ENCODE data around the gene EXOC6.

The EXOC6 gene

DNA sequence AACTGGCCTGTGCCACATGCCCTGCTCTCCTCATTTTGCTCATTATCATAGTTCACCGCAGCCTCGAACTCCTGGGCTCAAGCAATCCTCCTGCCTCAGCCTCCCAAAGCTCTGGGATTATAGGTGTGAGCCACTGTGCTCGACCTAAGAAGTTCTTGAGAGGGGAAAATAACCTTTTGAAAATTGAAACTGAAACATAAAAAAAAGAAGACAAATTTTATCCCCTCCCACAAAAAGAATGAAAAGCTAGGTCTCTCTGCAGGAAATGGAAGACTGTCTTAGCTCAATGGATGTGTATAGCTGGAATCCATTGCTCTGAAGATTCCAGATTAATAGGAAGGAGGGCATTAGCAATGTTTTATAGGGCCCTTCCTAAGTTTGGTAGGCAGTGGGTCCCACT lies 2.0 kb upstream of the EXOC6 start:
- no peak for DNase-seq (ENCODE audit: extremely low read depth, low read depth)
- TF ChIP-seq, protein P1, sequence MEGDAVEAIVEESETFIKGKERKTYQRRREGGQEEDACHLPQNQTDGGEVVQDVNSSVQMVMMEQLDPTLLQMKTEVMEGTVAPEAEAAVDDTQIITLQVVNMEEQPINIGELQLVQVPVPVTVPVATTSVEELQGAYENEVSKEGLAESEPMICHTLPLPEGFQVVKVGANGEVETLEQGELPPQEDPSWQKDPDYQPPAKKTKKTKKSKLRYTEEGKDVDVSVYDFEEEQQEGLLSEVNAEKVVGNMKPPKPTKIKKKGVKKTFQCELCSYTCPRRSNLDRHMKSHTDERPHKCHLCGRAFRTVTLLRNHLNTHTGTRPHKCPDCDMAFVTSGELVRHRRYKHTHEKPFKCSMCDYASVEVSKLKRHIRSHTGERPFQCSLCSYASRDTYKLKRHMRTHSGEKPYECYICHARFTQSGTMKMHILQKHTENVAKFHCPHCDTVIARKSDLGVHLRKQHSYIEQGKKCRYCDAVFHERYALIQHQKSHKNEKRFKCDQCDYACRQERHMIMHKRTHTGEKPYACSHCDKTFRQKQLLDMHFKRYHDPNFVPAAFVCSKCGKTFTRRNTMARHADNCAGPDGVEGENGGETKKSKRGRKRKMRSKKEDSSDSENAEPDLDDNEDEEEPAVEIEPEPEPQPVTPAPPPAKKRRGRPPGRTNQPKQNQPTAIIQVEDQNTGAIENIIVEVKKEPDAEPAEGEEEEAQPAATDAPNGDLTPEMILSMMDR (IDR thresholded peaks at IDR 0.05; ENCODE audit: low read depth, low read length, missing control alignments) = no peak
- no peak overlapping the region for H3K4me3 ChIP-seq (replicated peaks; ENCODE audit: low read depth, low read length)

DNA sequence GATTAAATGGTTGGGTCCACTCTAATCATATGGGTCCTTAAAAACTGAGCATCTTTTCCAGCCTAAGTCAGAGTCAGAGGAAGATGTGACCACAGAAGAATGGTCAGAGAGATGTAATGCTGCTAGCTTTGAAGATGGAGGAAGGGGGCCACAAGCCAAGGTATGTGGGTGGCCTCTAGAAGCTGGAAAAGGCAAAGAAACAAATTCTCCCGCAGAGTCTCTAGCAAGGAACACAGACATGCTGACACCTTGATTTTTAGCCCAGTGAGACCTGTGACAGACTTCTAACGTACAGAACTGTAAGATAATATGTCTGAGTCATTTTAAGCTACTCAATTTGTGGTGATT lies 1.5 kb upstream of the EXOC6 start:
- DNase-seq (ENCODE audit: extremely low read depth, low read depth) = no peak
- H3K4me3 ChIP-seq (replicated peaks; ENCODE audit: low read depth, low read length) = no peak overlapping the region
- TF ChIP-seq, protein P1 (IDR thresholded peaks at IDR 0.05; ENCODE audit: low read depth, low read length, missing control alignments) = no peak

DNA sequence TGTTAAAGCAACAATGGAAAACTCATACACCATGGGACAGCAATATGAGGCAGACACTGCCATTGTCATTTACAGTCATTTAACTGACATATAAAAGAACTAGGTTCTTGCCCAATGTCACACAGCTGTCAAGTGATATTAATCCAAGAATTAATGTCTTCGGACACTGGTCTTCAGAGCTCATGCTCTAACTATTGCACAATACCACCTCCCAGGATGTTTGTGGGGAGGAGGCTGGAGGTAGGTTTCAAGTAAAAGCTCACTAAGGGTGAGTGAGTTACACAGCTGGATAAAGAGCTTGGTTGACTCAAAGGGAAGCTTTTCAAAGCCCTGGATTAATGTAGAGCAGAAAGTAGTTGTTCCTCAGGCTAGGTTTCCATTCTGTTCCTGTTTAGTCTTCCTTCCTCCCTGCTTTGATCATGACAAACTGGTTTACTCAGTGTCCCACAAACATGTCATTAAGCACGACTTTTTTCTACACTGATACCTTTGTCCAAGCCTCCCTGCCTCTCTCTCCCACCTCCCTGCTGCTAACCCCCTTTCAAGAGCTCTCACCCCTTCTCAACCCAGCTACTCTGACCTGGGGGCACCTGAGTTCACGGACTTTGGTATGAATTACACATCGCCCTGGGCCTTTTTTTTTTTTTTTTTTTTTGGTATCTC lies 987 bp upstream of the EXOC6 start:
- DNase-seq (ENCODE audit: extremely low read depth, low read depth) = no peak
- no peak overlapping the region for H3K4me3 ChIP-seq (replicated peaks; ENCODE audit: low read depth, low read length)
- TF ChIP-seq, protein P1 (IDR thresholded peaks at IDR 0.05; ENCODE audit: low read depth, low read length, missing control alignments) = no peak

DNA sequence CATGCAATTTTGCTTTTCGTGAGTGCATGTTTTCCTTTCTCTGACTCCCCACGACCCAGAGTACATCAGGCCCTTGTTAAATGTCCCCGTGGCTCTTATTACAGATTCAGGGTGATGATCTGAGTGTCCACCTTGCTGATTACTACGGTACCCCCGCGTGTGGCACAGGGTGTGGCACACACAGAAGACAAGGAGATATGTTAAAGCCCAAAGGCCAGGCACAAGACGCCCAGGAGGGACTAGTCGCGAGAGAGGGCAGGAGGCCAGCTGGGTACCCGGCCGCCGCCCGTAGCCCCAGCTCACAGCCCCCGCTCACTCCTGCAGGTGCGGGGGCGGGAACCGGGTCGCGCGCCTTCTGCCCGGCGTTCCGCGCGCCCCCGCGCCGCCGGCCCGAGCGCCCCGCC lies 281 bp upstream of the EXOC6 start:
- H3K4me3 ChIP-seq (replicated peaks; ENCODE audit: low read depth, low read length) = peak overlapping the region; percentile 85
- no peak for DNase-seq (ENCODE audit: extremely low read depth, low read depth)
- TF ChIP-seq, protein P1 (IDR thresholded peaks at IDR 0.05; ENCODE audit: low read depth, low read length, missing control alignments) = no peak

DNA sequence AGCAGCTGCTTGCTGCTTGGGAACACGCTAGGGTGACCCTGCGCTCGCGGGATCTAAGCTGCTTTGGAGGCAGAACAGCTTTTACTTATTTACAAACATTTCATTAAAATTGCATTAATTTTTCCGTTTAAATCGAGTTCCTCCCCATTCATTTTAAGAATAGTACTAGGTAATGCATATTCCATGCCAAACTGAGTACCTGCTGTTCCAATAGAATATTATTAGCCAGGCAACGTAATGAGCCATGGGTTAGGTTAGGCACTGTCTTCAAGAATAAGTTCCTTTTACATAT lies 860 bp downstream of the EXOC6 start:
- TF ChIP-seq, protein P1 (IDR thresholded peaks at IDR 0.05; ENCODE audit: low read depth, low read length, missing control alignments) = no peak

DNA sequence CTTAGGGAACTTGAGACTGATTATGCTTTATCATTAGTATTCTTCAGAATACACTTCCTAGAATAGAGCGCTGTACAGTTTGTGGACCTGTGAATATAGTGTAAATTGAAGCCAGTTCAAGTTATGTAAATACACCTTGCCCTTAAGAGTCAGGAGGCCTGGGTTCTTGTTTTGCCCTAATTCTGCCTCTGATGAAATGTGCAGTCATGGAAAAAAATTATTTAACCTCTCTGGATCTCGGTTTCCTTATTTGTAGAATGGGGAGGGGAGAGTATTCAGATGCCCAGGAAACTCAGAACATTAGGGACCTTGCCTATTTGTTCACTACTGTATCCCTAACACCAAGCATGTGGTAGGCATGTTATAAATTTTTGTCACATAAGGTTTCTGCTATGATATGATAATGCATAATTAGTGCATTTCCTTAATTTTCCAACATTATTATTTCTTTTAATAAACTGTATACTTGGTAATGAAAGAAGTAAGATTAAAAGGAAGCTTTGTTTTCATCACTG lies 1.3 kb downstream of the EXOC6 start:
- H3K4me3 ChIP-seq (replicated peaks; ENCODE audit: low read depth, low read length) = peak overlapping the region; percentile 85
- TF ChIP-seq, protein P1 (IDR thresholded peaks at IDR 0.05; ENCODE audit: low read depth, low read length, missing control alignments) = no peak
- DNase-seq (ENCODE audit: extremely low read depth, low read depth) = no peak

More for the DNA sequence above, 860 bp downstream of the EXOC6 start:
- no peak for DNase-seq (ENCODE audit: extremely low read depth, low read depth)
- peak overlapping the region; percentile 85 for H3K4me3 ChIP-seq (replicated peaks; ENCODE audit: low read depth, low read length)

DNA sequence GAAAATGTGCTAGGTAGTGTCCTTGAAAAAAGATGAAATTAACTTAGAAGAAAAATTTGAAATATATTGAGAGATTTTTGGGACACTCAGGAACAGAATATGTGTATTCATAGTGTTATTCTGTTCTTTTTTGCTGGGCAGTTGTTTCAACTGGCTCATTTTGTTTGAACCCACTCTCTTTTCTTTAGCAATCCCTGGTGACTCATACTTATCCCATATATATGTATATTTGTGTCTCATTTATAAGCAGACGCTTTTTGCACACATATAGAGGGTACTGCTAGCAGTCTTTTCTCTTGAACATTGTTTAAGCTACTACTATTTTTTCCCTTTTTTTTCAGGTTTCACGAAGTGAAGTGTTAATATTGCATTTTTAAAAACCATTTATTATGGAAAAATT lies 1.9 kb downstream of the EXOC6 start:
- TF ChIP-seq, protein P1 (IDR thresholded peaks at IDR 0.05; ENCODE audit: low read depth, low read length, missing control alignments) = no peak
- H3K4me3 ChIP-seq (replicated peaks; ENCODE audit: low read depth, low read length) = no peak overlapping the region; the same call in 1 of the 2 replicates
- no peak for DNase-seq (ENCODE audit: extremely low read depth, low read depth)
